Rectal smooth muscle tissue (tissue), 1 donor: ENCODE measurements around the gene PLIN4.

Source experiments
- H3K27ac ChIP-seq: one replicate; pipeline ENCODE4 v1.7.0; 2013; ENCODE audit warnings: low read depth, low read length, inconsistent platforms
- H3K27me3 ChIP-seq: one replicate; pipeline ENCODE4 v1.7.0; 2013; ENCODE audit warnings: low read length; ENCODE audit not compliant: control insufficient read depth, insufficient read depth
- H3K36me3 ChIP-seq: one replicate; pipeline ENCODE4 v1.7.0; 2013; ENCODE audit warnings: low read length; ENCODE audit not compliant: control insufficient read depth, insufficient read depth
- H3K4me1 ChIP-seq: one replicate; pipeline ENCODE4 v1.7.0; 2013; ENCODE audit warnings: low read length; ENCODE audit not compliant: control insufficient read depth, insufficient read depth
- H3K4me3 ChIP-seq: one replicate; pipeline ENCODE4 v1.7.0; 2013; ENCODE audit warnings: low read length
- H3K9ac ChIP-seq: one replicate; pipeline ENCODE4 v1.7.0; 2013; ENCODE audit warnings: low read length

PLIN4 gene

GRCh38 chr19:4541114-4541805, 23.0 kb upstream of the PLIN4 start:
- no peaks in the 10 kb centered on the region for H3K36me3 ChIP-seq
- no peaks in the 10 kb centered on the region for H3K4me1 ChIP-seq
- H3K27me3 ChIP-seq = no peaks in the 10 kb centered on the region
- no peak overlapping the region for H3K4me3 ChIP-seq
- H3K27ac ChIP-seq = no peak overlapping the region
- no peak overlapping the region for H3K9ac ChIP-seq

- Histone ChIP-seq H3K9ac (no peak within 1 kb of the TSS), H3K4me1 (no peaks in the 10 kb centered on the region), H3K27me3 (no peaks in the 10 kb centered on the region), H3K4me3 (peak within 1 kb of the TSS; percentile 37), H3K36me3 (no peaks in the 10 kb centered on the region), H3K27ac (no peak within 1 kb of the TSS)
Observed at GRCh38 chr19:4539693-4540581, 21.7 kb upstream of the PLIN4 start, which contains the start of gene LRG1. TSS of gene LRG1 (minus strand) at chr19:4540036. CDS start at chr19:4540013, 23 bp downstream.

- no peak overlapping the region for H3K9ac ChIP-seq
- H3K27ac ChIP-seq = no peak overlapping the region
- no peaks in the 10 kb centered on the region for H3K36me3 ChIP-seq
- H3K27me3 ChIP-seq = peaks cover 4% of the 10 kb centered on the region
- H3K4me3 ChIP-seq = peak overlapping the region; percentile 37
- H3K4me1 ChIP-seq = no peaks in the 10 kb centered on the region
Observed at GRCh38 chr19:4539169-4539692, 20.9 kb upstream of the PLIN4 start.

- Histone ChIP-seq H3K27me3 (peaks cover 4% of the 10 kb centered on the region), H3K4me3 (no peak overlapping the region), H3K27ac (no peak overlapping the region), H3K9ac (no peak overlapping the region), H3K4me1 (no peaks in the 10 kb centered on the region), H3K36me3 (no peaks in the 10 kb centered on the region)
Observed at GRCh38 chr19:4538601-4538954, 20.3 kb upstream of the PLIN4 start.

GRCh38 chr19:4537953-4538600, 19.8 kb upstream of the PLIN4 start:
- Histone ChIP-seq H3K27me3 (peaks cover 4% of the 10 kb centered on the region), H3K27ac (no peak overlapping the region), H3K4me3 (no peak overlapping the region), H3K9ac (no peak overlapping the region), H3K36me3 (no peaks in the 10 kb centered on the region), H3K4me1 (no peaks in the 10 kb centered on the region)

GRCh38 chr19:4536798-4537197, 18.5 kb upstream of the PLIN4 start:
- Histone ChIP-seq H3K36me3 (no peaks in the 10 kb centered on the region), H3K4me1 (no peaks in the 10 kb centered on the region), H3K4me3 (no peak overlapping the region), H3K9ac (no peak overlapping the region), H3K27me3 (peaks cover 4% of the 10 kb centered on the region), H3K27ac (no peak overlapping the region)

- Histone ChIP-seq H3K4me3 (peak within 1 kb of the TSS; percentile 1), H3K27ac (no peak within 1 kb of the TSS), H3K4me1 (no peaks in the 10 kb centered on the region), H3K9ac (no peak within 1 kb of the TSS), H3K27me3 (peaks cover 4% of the 10 kb centered on the region), H3K36me3 (no peaks in the 10 kb centered on the region)
Observed at GRCh38 chr19:4534836-4535658, 16.8 kb upstream of the PLIN4 start, which contains the start of gene PLIN5. TSS of gene PLIN5 (minus strand) at chr19:4535224. CDS start at chr19:4534074, 1,150 bp downstream.

- no peaks in the 10 kb centered on the region for H3K36me3 ChIP-seq
- H3K4me3 ChIP-seq = no peak overlapping the region
- H3K27ac ChIP-seq = no peak overlapping the region
- H3K4me1 ChIP-seq = no peaks in the 10 kb centered on the region
- peaks cover 4% of the 10 kb centered on the region for H3K27me3 ChIP-seq
- H3K9ac ChIP-seq = no peak overlapping the region
Observed at GRCh38 chr19:4533835-4534424, 15.6 kb upstream of the PLIN4 start.

- H3K4me1 ChIP-seq = no peaks in the 10 kb centered on the region
- H3K36me3 ChIP-seq = no peaks in the 10 kb centered on the region
- peaks cover 4% of the 10 kb centered on the region for H3K27me3 ChIP-seq
- H3K9ac ChIP-seq = no peak overlapping the region
- no peak overlapping the region for H3K27ac ChIP-seq
- no peak overlapping the region for H3K4me3 ChIP-seq
Observed at GRCh38 chr19:4533334-4533733, 15.0 kb upstream of the PLIN4 start.

GRCh38 chr19:4531562-4532165, 13.4 kb upstream of the PLIN4 start:
- Histone ChIP-seq H3K4me1 (no peaks in the 10 kb centered on the region), H3K9ac (no peak overlapping the region), H3K4me3 (no peak overlapping the region), H3K27ac (no peak overlapping the region), H3K27me3 (peaks cover 4% of the 10 kb centered on the region), H3K36me3 (no peaks in the 10 kb centered on the region)

- Histone ChIP-seq H3K36me3 (no peaks in the 10 kb centered on the region), H3K4me3 (no peak overlapping the region), H3K4me1 (no peaks in the 10 kb centered on the region), H3K27me3 (peaks cover 4% of the 10 kb centered on the region), H3K27ac (no peak overlapping the region), H3K9ac (no peak overlapping the region)
Observed at GRCh38 chr19:4529924-4530522, 11.7 kb upstream of the PLIN4 start.
